ENCODE results near the gene GJC2.

The GJC2 gene

DNA sequence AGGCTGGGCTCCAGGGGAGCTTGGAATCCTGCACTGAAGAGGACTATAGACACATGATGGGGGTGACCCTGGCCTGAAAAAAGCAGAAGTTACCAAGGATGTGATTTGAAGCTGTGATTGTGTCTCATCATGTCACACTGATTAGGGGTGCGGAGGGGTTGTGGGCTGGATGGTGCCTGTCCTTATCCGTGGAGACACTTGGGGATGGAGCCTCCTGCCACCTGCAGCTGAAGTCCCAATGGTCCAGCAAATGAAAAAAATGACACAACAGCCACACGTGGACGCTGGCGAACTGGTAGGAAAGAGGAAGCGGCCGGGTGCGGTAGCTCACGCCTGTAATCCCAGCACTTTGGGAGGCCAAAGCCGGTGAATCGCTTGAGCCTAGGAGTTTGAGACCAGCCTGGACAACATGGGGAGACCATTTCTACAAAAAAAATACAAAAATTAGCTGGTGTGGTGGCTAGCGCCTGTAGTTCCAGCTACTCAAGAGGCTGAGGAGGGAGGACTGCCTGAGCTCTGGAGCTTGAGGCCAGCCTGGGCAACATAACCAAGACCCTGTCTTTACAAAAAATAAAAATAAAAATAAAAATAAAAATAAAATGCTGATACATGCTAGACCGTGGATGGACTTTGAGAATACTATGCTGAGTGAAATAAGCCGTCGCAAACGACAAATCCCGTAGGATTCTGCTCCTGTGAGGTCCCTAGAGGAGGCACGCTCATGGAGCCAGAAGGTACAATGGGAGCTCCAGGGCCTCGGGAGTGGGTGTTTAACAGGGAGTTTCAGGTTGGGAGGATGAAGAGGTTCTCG is 15.0 kb downstream of the GJC2 start:
- no peaks in the 10 kb centered on the region; the same call in 1 of the 2 replicates for H3K27me3 ChIP-seq (ENCODE audit: control insufficient read depth, insufficient read depth, low read length)
- WGBS (ENCODE audit: insufficient coverage, insufficient read length), result no CpG with 5 or more reads among the region's 20 CpGs
- peaks cover 2% of the 10 kb centered on the region; the same call in 1 of the 2 replicates for H3K4me1 ChIP-seq (ENCODE audit: control insufficient read depth, insufficient read depth, low read length)
- no peaks in the 10 kb centered on the region for H3K36me3 ChIP-seq (ENCODE audit: control insufficient read depth, insufficient read depth, low read length)
- H3K9me3 ChIP-seq (ENCODE audit: control insufficient read depth, insufficient read depth, low read length), result no peaks in the 10 kb centered on the region
- no peak for DNase-seq (ENCODE audit: low read depth, low spot score)
- no peak overlapping the region for H3K27ac ChIP-seq (ENCODE audit: low read length)
- peak overlapping the region; percentile 35; the same call in 1 of the 2 replicates for H3K4me3 ChIP-seq (ENCODE audit: low read length)

DNA sequence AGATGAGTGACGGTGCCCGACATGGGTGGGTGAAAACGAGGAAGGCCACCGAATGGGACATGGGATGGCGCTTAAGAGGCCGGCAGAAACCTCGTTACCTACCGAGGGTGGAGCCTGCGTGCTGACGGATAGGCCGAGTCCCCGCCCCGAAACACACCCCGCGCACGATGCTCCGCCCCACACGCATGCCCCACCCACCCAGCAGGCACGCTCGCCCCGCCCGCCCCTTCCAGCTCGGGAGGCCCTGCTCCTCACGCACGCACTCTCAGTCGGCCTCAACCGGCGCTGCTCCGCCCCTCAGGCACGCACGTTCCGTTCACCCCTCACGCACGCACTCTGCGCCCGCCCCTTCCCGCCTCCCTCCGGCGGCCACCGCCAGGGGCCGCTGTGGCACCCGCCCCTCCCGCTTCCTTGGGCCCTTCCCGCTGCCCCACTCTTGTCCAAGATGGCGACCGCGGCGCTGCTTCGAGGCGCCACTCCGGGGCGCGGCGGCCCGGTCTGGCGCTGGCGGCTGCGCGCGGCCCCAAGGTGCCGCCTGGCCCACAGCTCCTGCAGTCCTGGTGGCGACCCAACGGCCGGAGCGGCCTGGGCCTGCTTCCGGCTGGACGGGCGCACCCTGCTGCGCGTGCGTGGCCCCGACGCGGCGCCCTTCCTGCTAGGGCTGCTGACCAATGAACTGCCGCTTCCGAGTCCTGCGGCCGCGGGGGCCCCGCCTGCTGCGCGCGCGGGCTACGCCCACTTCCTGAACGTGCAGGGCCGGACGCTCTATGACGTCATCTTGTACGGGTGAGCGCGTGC is 15.8 kb downstream of the GJC2 start, which contains the start of gene IBA57:
TSS of gene IBA57 (plus strand) at position 433 of the 798 bp plus-strand sequence. CDS start at position 446, 13 bp downstream.
- Histone ChIP-seq H3K4me1 (ENCODE audit: control insufficient read depth, insufficient read depth, low read length) (peaks cover 2% of the 10 kb centered on the region; the same call in 1 of the 2 replicates), H3K9me3 (ENCODE audit: control insufficient read depth, insufficient read depth, low read length) (no peaks in the 10 kb centered on the region), H3K27me3 (ENCODE audit: control insufficient read depth, insufficient read depth, low read length) (no peaks in the 10 kb centered on the region; the same call in 1 of the 2 replicates), H3K4me3 (ENCODE audit: low read length) (peak within 1 kb of the TSS; percentile 80; the same call in 1 of the 2 replicates), H3K27ac (ENCODE audit: low read length) (no peak within 1 kb of the TSS), H3K36me3 (ENCODE audit: control insufficient read depth, insufficient read depth, low read length) (no peaks in the 10 kb centered on the region)
- peak; percentile 86 for DNase-seq (ENCODE audit: low read depth, low spot score)
- no CpG with 5 or more reads among the region's 93 CpGs for WGBS (ENCODE audit: insufficient coverage, insufficient read length)

GRCh38 chr1:228166170-228166936 is 16.6 kb downstream of the GJC2 start:
- H3K27ac ChIP-seq (ENCODE audit: low read length), result no peak overlapping the region
- H3K4me1 ChIP-seq (ENCODE audit: control insufficient read depth, insufficient read depth, low read length), result peaks cover 2% of the 10 kb centered on the region; the same call in 1 of the 2 replicates
- no peaks in the 10 kb centered on the region for H3K9me3 ChIP-seq (ENCODE audit: control insufficient read depth, insufficient read depth, low read length)
- no peaks in the 10 kb centered on the region for H3K27me3 ChIP-seq (ENCODE audit: control insufficient read depth, insufficient read depth, low read length)
- no peaks in the 10 kb centered on the region for H3K36me3 ChIP-seq (ENCODE audit: control insufficient read depth, insufficient read depth, low read length)
- peak overlapping the region; percentile 80; the same call in 1 of the 2 replicates for H3K4me3 ChIP-seq (ENCODE audit: low read length)
- DNase-seq (ENCODE audit: low read depth, low spot score), result no peak
- WGBS (ENCODE audit: insufficient coverage, insufficient read length), result no CpG with 5 or more reads among the region's 26 CpGs

- no peaks in the 10 kb centered on the region for H3K27me3 ChIP-seq (ENCODE audit: control insufficient read depth, insufficient read depth, low read length)
- no peaks in the 10 kb centered on the region for H3K9me3 ChIP-seq (ENCODE audit: control insufficient read depth, insufficient read depth, low read length)
- H3K36me3 ChIP-seq (ENCODE audit: control insufficient read depth, insufficient read depth, low read length), result no peaks in the 10 kb centered on the region
- no peak overlapping the region for H3K27ac ChIP-seq (ENCODE audit: low read length)
- H3K4me1 ChIP-seq (ENCODE audit: control insufficient read depth, insufficient read depth, low read length), result peaks cover 1% of the 10 kb centered on the region
- no peak overlapping the region for H3K4me3 ChIP-seq (ENCODE audit: low read length)
- WGBS (ENCODE audit: insufficient coverage, insufficient read length), result no CpG with 5 or more reads among the region's 12 CpGs
- no peak for DNase-seq (ENCODE audit: low read depth, low spot score)
Observed at GRCh38 chr1:228168563-228169270, 19.0 kb downstream of the GJC2 start.

GRCh38 chr1:228169345-228169744 is 19.6 kb downstream of the GJC2 start:
- H3K36me3 ChIP-seq (ENCODE audit: control insufficient read depth, insufficient read depth, low read length), result no peaks in the 10 kb centered on the region
- no peaks in the 10 kb centered on the region for H3K9me3 ChIP-seq (ENCODE audit: control insufficient read depth, insufficient read depth, low read length)
- no peak overlapping the region for H3K27ac ChIP-seq (ENCODE audit: low read length)
- H3K4me1 ChIP-seq (ENCODE audit: control insufficient read depth, insufficient read depth, low read length), result peaks cover 3% of the 10 kb centered on the region
- DNase-seq (ENCODE audit: low read depth, low spot score), result no peak
- no peak overlapping the region for H3K4me3 ChIP-seq (ENCODE audit: low read length)
- H3K27me3 ChIP-seq (ENCODE audit: control insufficient read depth, insufficient read depth, low read length), result no peaks in the 10 kb centered on the region
- no CpG with 5 or more reads among the region's 2 CpGs for WGBS (ENCODE audit: insufficient coverage, insufficient read length)

- Histone ChIP-seq H3K4me1 (ENCODE audit: control insufficient read depth, insufficient read depth, low read length) (peaks cover 6% of the 10 kb centered on the region), H3K9me3 (ENCODE audit: control insufficient read depth, insufficient read depth, low read length) (no peaks in the 10 kb centered on the region), H3K4me3 (ENCODE audit: low read length) (no peak overlapping the region), H3K27me3 (ENCODE audit: control insufficient read depth, insufficient read depth, low read length) (no peaks in the 10 kb centered on the region), H3K36me3 (ENCODE audit: control insufficient read depth, insufficient read depth, low read length) (no peaks in the 10 kb centered on the region), H3K27ac (ENCODE audit: low read length) (no peak overlapping the region)
- no CpG with 5 or more reads among the region's 7 CpGs for WGBS (ENCODE audit: insufficient coverage, insufficient read length)
- DNase-seq (ENCODE audit: low read depth, low spot score), result no peak
Observed at GRCh38 chr1:228170666-228171065, 20.9 kb downstream of the GJC2 start.

DNA sequence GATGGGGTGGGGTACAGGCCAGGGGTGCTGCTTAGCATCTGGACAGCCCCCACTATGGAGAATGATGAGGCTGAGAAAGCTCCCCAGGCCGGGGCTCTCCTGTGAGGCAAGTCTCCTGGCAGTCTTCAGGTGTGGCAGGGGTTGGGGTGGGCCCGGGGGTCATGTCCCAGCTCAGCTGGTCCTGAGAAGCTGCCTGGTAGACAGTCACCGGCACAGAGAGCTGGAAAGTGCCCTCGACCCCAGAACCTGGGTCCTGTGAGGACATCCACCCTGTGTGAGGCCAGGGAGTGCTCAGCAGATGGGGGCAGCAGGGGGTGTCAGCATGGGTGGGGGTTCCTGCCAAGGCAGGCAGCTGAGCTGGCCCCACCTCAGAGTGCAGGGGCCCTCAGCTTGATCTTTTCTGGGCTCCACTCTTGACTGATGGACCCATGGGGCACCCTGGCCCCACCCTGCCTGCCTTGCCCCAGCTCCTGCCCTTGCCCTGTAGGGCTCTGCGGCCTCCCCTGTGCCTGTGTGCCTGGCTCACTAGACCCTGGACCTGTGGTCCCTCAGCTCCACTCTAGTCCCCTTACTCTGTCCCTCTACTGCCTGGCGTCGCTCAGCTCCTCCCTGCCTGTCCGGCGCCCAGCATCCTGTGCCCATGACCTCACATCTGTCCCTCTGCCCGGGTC is 21.6 kb downstream of the GJC2 start:
- peaks cover 6% of the 10 kb centered on the region for H3K4me1 ChIP-seq (ENCODE audit: control insufficient read depth, insufficient read depth, low read length)
- H3K27ac ChIP-seq (ENCODE audit: low read length), result no peak overlapping the region
- no CpG with 5 or more reads among the region's 10 CpGs for WGBS (ENCODE audit: insufficient coverage, insufficient read length)
- H3K36me3 ChIP-seq (ENCODE audit: control insufficient read depth, insufficient read depth, low read length), result no peaks in the 10 kb centered on the region
- no peaks in the 10 kb centered on the region for H3K9me3 ChIP-seq (ENCODE audit: control insufficient read depth, insufficient read depth, low read length)
- no peak for DNase-seq (ENCODE audit: low read depth, low spot score)
- H3K27me3 ChIP-seq (ENCODE audit: control insufficient read depth, insufficient read depth, low read length), result no peaks in the 10 kb centered on the region
- no peak overlapping the region for H3K4me3 ChIP-seq (ENCODE audit: low read length)

DNA sequence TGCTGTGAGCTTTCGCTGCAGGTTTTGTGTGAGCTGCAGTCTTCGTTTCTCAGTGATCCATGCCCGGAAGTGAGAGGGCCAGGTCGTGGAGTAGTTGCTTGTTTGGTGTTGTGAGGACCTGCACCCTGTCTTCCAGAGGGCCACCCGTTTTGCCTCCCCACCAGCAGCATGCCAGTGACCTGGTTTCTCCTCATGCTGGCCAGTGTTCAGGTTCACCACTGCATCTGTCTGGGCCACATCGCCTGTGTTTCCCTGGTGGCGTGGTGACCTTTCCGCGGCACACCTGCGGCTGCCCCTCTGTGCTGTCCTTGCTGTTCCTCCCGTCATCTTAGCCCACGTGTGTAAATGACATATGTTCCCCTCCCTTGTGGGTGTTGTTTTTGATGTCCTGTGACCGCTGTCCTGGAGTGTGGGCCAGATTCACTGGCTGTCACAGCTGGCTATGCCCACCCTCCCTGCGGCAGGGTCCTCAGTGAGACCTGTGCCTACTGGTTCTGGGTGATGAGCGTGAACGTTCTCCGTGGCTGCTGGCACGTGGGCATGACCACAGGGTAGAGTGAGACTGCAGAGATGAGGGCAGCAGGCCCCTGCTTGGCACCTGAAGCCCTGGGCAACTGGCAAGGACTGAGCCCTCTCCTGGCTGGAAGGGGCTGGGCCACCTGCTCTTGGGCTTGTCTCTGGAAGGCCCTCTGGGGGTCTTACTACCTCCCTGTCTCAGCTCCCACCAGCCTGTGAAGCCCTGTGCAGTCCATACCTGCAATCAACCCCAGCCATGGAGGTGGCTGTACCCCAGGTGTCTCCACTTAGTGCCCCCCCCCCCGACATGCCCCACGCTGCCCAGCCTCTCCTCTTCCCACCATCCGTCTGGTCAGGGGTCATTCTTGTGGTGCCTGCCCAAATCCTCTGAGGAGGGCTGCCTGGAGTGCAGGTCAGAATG is 23.1 kb downstream of the GJC2 start:
- H3K4me1 ChIP-seq (ENCODE audit: control insufficient read depth, insufficient read depth, low read length), result peaks cover 6% of the 10 kb centered on the region
- H3K36me3 ChIP-seq (ENCODE audit: control insufficient read depth, insufficient read depth, low read length), result no peaks in the 10 kb centered on the region
- WGBS (ENCODE audit: insufficient coverage, insufficient read length), result no CpG with 5 or more reads among the region's 21 CpGs
- H3K27ac ChIP-seq (ENCODE audit: low read length), result no peak overlapping the region
- no peaks in the 10 kb centered on the region for H3K27me3 ChIP-seq (ENCODE audit: control insufficient read depth, insufficient read depth, low read length)
- H3K9me3 ChIP-seq (ENCODE audit: control insufficient read depth, insufficient read depth, low read length), result no peaks in the 10 kb centered on the region
- no peak overlapping the region for H3K4me3 ChIP-seq (ENCODE audit: low read length)
- no peak for DNase-seq (ENCODE audit: low read depth, low spot score)
